EL (cell line): ENCODE measurements around the gene GIGYF2.
A peak's percentile ranks its signal among the peaks of the same experiment; 100 is the strongest.
"Not testable (repeated sequence)": the region's sequence is repeated elsewhere in the genome, so short reads cannot be mapped to it uniquely, and the experiment has no call there.

Experiments used
- DNase-seq: peaks from one replicate; pipeline ENCODE4 v3.0.0-alpha.2; 2016

Gene GIGYF2

DNA sequence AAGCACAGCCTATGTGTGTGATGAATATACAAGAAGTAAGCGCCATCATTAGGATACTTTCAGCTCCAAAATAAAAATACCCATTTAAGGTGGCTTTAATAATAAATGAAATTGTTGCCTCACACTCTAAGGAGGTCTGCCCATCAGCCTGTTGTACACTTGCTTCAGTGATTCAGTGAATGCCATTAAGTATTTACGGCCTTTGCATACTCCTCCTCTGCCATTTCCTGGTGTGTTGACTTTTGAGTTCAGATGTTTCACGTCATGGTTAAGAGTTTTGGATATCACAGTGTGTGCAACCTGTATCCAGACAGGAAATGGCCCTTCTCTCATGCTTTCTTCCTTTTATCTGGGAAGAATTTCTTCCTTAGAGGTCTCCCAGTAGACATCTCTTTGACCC, 134.4 kb downstream of the GIGYF2 start:
- no peak for DNase-seq

DNA sequence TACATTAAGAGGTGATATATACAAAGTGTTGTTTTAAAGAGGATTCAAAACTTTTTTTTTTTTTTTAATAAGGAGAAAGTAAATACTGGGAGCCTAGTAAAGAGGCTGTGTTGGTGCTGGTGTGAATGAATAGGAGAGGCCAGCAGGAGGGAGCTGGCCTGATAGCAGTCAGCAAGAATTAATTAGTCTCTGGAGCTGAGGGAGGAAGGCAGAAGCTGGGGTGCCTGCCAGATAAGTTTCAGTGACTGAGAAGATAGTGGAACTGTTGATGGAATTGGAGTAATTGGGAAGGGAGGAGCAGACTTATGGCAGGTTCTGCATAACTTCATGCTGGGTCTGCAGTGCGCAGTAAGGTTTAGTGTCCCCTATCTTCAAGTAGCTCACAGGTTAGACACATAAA, 136.7 kb downstream of the GIGYF2 start:
- DNase-seq, result no peak

DNA sequence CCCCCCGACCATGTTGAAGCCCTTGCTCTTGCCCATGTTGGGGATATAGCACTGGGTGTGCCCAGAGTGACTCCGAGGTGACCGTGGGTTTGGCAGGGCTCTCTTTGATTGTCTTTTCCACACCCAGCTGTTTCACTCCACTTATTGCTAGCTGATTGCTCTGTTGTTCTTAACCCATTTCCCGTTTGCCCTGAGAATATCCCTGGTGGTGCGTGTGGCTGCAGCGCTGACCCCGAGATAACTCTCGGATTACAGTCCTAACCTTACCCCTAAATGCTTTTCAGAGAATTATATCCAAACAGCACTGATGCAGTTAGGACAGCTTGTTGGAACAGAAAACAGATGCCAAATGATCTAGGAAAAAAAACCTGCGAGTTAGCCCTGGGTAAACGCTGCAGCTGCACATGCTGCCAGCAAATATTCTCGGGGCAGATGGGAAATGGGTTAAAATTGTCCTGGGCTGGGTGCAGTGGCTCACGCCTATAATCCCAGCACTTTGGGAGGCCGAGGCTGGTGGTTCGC, 138.6 kb downstream of the GIGYF2 start:
- no peak for DNase-seq

DNA sequence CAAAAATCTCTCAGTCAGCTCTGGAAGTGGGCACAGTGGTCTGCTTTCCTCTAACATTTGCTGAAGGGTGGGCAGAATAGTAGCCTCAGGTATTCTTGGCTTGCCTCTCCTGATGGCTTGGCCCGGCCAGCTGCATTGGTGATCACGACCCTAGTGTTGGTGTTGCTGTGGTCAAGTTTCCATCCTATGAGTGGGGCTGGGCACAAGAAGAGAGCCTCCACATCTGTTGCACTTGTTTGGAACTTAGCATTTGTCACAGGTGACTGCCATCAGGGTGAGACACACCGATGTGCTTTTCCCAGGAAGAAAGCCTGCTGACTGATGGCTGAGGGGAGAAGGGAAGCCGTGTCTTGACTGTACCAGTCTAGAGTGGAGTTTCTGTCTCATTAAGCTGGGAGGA, 139.8 kb downstream of the GIGYF2 start:
- no peak for DNase-seq

DNA sequence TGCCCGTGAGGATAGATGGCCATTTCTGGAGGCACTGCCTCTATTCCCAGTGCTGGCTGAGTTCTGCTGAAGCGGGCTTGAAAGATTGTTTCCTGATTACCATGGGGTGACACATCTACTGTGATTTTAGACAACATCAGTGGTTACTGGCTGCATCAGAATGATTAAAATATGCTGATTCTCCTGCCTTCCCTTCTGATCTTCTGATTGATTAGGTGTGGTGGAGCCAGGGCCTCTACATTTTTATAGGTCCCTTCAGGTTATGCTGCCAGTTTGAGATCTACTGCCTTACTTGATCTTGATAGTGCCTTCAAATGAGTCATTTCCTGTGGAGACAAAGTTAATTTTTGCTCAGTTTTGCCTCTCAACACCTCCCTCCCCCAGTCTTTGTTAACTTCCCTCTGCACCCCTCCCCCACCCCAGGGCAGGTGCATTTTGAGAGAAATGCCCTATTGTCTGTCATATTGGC, 141.3 kb downstream of the GIGYF2 start:
- DNase-seq, result peak; percentile 43

DNA sequence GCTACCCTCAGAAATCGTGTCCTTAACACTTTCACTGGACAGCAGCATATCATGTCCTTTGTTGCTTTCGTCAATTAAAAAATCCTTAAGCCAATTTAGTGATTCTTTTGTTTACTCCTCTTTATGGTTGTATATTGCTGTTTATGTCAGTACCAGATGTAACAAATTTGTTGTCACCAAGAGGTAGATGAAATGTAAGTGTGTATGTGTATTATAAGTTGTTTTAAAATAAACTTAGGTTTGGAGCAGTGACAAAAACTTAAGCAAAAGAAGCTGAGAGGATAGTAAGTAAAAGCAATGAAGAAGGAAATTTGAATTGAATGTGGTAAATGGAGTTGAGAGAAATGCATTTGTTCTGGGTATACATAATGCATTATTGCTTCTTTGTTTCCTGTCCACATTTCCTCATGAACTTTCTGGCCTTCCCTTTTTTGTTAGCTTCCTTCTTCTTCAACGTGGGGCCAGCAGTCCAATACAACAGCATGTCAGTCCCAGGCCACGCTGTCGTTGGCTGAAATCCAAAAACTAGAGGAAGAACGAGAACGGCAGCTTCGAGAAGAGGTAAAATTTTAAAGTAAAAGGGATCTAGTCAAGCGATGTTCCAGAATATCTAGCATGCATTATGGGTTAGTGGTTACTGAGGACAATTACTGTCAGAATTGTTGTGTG, 142.4 kb downstream of the GIGYF2 start:
- DNase-seq, result no peak

DNA sequence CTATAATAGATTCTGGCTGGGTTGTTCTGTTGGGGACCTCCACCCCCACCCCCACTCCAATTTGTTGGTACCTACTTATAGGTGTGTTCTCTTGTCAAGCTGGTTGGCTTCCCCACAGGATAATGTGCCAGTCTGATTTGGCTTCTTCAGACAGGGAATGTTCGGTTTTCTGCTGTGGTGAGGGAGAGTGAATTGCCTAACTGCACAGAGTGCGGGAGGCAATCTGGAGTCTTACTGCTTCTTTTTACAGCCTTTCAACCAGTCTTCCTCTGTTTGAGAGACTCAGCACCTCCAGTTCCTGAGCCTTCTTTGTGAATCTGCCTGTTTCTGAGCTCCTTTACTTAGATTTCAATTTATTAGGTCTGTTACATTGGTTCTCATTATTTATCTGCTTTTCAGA, 145.6 kb downstream of the GIGYF2 start:
- DNase-seq, result no peak

DNA sequence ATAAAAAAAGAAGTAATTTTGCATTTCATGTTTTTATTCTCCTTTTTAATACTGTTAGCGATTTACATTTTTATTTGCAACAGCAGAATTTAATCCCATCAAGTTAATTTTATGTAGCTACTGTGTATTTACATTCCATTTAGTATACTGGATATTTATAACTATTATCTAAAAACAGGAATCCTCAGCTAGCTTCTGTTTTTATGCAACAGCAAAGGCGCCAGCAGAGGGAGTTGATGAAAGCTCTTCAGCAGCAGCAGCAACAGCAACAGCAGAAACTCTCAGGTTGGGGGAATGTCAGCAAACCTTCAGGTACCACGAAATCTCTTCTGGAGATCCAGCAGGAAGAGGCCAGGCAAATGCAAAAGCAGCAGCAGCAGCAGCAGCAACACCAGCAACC, 146.7 kb downstream of the GIGYF2 start:
- DNase-seq, result no peak

DNA sequence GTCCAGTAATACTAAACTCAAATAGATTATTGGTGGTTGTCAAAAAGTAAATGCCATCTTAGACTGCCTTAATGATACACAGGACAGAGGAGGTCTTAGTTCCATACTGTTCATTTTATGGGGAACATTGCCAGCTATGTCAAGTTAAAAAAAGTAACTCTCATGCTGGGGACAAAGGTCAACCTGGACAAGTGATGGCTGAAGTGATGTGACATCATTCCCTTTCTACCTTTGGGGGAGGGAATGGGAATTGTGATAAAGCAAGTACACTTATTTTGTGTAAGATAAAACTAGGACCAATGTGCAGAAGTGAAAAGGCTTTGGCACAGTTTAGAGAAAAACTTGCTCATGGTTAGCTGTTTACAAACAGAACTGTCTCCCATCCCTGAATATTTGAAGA, 148.9 kb downstream of the GIGYF2 start:
- no peak for DNase-seq

DNA sequence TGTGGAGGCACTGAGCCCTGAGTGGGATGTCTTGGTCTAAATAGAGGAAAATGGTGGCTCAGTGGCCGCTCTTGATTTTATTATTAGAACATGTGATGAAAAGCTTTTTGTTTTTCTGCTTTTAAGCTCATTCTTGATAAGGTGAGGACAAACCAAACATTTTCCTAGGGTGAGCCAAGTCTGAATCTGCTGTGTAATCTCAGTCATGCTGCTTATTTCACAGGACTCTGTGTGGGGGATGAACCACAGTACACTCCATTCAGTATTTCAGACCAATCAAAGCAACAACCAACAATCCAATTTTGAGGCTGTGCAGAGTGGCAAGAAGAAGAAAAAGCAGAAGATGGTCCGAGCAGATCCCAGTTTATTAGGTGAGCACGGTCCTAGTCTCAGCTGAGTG, 152.9 kb downstream of the GIGYF2 start:
- DNase-seq, result no peak

DNA sequence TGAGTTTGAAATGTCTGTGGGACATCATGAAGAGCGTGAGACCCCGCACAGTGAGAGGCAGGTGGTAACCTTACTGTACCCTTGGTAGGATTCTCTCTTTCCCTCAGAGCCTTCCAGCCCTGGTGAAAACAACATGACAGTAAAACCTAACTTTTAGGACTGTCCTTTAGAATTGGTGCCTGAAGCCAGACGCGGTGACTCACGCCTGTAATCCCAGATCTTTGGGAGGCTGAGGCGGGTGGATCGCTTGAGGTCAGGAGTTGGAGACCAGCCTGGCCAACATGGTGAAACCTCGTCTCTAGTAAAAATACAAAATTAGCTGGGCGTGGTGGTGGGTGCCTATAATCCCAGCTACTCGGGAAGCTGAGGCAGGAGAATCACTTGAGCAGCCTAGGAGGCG, 154.9 kb downstream of the GIGYF2 start:
- DNase-seq, result not testable (repeated sequence)

DNA sequence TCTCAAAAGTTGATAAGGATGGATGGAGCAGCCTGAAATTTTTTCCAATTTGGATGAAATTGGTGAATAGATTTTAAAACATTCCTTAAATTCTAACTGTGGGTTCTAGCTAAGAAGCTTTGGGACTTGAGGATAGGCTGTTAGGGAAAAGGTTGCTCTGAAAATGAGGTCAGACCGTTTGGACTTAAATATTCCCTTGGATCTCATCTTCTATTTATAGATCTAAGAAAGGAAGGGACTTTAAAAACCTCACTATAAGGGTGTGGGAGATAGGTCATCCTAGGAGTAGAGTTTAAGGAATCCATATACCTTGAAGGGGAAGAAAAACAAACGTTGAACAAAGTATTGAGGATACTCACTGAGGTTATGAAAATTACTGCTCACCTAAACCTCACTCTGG, 155.5 kb downstream of the GIGYF2 start:
- no peak for DNase-seq

DNA sequence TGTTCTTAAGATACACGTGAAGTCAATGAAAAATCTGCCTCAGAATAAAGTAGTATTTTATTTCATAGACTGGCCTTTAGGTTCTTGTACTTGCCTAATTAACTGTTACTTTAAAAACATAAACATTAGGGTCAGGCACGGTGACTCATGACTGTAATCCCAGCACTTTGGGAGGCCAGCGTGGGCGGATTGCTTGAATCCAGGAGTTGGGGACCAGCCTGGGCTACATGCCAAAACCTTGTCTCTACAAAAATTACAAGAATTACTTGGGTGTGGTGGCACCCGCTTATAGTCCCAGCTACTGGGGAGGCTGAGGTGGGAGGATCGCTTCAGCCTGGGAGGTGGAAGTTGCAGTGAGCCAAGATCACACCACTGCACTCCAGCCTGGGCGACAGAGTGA, 157.0 kb downstream of the GIGYF2 start:
- peak; percentile 94 for DNase-seq

DNA sequence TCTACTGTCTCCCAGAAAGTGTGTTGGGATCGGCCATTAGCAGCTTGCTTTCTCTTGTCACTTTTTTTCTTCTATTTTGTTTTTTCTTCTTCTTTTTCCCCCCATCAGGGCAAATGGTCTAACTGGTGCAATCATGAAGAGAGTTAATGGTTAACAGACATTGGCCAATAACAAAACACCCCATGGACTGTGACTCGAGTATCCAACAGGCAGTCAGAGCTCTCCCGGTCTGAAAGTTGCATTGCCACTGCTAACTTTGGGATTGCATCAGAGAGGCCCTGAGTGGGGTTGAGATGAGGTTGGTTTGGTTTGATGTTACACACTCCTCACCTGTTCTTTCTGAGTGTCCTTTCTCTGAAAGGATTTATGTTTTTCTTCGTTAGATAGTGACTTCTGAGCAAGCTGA, 160.0 kb downstream of the GIGYF2 start:
- DNase-seq, result no peak

DNA sequence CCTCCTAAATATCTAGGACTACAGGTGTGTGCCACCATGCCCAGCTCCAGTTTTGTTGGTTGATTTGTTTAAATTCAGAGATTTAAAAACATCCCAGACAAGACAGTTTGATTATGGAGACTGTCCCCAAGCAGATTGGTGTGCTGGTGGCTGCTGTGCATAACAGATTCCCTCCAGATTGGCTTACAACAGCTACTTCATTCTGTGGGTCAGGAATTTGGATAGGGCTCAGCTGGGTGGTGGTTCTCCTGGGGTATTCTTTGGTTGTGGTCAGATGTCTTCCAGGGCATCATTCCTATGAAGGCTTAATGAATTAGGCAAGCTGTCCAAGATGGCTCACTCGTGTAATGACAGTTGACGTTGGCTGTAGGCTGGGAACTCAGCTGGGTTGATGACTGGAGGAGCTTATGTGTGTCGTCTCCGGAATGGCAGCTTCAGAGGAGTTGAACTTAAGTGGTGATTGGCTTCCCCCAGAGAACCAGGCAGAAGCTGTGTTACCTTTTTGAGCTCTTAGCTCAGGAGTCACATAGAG, 162.3 kb downstream of the GIGYF2 start:
- no peak for DNase-seq

DNA sequence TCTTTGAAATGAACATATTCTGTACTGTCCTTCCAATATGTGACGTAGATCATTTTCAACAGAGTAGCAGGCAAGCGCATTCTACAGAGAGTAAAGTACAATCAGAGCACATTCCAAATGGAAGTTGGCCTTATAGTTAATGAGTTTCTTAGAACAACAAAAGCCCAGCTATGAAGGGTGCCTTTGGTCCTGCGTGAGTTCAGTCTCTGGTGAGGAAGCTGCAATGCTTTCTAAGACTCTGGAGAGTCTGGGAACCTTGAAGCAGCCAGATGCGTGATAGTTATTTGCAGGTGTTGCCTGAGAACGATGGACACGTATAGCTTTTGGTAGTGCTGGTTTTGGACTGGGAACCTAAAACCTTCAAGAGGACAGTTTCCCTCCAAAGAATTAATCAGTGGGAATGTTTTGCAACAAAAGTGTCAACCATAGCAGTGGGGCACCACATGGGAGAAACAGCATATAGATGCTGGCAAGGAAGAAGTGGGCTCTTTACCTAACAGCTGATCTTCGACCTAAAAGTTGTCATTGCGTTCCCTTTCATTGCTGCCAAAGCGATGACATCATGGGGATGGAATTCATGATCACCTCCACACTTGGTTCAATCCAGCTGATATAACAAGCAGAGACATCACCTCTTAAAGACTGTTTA, 163.6 kb downstream of the GIGYF2 start:
- no peak for DNase-seq

DNA sequence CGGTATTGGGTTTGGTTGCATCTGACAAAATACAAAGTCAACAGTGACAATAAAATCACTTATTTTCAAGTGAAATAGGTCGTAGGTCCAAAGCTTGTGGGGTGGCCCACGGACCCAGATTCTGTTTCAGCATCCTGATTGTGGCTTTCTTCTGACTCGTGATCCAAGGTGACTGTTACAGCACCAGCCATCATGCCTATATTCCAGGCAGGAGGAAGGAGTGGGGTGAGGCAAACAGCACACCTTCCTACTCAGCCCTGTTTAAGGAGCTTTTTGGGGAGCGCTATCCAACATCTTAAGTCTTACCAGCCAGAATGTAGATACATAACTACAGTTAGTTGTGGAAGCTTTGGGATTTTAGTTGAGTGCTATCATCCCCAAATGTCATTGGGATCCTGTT, 164.2 kb downstream of the GIGYF2 start:
- no peak for DNase-seq

DNA sequence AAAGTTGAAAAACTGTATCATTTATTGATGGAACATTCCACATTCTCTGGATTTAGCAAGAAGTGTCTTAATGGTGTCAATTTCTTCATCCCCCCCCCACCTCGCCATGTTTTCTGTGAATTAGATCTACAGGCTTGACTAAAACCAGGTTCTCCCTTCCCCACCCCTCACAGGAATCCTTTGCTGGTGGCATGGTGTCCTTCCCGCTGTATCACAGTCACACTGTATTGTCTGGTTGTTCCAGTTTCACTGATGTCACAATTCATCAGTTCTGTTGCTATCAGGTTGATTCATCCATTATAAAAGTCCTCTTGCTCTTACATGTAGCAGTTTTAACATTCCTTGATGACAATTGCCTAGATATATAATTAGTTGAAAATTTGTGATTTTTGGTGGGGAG, 166.9 kb downstream of the GIGYF2 start:
- DNase-seq, result no peak

DNA sequence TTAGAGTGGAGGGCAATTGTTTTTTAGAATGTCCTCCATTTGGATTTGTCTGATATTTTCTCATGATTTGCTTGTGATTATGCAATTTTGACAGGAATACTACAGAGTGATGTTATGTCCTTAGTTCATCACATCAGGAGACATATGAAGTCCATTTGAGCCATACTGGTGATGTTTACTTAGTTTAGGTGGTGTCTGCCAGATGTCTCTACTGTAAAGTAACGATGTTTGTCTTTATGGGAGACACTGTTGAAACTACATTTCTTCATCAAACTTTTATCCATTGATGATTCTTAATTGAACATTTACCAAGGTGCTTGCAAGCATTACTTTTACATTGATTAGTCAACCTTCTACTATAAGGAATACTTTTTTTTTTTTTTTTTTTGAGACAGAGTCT, 168.0 kb downstream of the GIGYF2 start:
- no peak for DNase-seq

DNA sequence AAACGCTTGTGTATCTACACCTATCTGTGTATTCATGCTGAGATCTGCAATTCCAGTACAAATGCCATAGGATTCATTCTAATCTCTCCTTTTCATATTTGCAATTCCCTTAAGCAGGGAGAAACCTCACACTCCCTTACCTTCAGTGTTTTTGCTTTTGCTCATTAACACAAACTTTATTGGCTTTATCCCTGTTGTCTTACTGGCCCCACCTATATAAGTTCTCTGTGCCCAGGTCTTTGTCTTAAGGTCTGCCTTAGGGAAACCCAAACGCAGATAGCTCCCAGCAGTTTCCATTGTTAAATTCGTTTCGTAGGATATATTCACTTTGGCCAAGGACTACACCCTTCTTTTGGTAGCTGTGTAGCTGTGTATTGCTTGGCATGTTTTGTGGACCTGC, 169.0 kb downstream of the GIGYF2 start:
- no peak for DNase-seq

DNA sequence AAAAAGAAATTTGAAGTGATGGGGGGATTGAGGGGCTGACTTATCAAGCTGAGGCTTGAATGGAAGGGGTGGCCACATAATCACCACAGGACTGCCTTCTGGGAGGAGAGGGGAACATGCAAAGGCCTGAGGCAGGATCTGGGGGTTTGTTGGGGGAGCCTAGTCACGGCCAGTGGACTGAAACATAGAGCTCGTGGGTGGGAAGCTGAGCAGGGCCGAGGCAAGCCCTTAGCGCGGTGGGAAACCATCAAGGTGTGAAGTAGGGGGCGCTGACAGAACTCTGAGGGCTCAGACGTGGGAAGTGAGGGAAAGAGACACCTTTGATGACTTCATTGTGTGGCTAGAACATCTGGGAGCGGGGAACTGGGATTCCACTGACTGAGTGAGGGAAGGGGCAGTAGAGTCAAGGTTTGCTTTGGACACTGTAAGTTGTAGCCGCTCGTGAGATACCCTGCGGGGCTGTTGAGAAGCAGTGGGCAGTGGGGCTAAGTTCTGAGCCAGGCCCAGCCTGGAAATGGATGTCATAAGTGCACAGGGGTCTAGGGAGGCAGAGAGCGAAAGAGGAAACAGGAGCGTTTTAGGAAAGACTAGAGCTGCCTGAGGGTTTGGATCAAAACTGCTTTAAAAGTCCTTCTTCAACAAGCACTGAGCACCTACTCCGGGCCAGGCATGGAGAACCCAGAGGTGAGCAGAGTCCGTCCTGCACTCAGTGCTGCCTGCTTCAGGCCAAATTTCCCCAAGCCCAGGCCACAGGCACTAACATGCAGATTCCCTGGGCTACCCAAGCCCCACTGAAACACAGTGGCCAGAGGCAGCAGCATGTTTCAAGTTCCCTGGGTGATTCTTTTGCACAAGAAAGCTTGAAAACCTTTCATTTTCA, 172.2 kb downstream of the GIGYF2 start:
- no peak for DNase-seq

DNA sequence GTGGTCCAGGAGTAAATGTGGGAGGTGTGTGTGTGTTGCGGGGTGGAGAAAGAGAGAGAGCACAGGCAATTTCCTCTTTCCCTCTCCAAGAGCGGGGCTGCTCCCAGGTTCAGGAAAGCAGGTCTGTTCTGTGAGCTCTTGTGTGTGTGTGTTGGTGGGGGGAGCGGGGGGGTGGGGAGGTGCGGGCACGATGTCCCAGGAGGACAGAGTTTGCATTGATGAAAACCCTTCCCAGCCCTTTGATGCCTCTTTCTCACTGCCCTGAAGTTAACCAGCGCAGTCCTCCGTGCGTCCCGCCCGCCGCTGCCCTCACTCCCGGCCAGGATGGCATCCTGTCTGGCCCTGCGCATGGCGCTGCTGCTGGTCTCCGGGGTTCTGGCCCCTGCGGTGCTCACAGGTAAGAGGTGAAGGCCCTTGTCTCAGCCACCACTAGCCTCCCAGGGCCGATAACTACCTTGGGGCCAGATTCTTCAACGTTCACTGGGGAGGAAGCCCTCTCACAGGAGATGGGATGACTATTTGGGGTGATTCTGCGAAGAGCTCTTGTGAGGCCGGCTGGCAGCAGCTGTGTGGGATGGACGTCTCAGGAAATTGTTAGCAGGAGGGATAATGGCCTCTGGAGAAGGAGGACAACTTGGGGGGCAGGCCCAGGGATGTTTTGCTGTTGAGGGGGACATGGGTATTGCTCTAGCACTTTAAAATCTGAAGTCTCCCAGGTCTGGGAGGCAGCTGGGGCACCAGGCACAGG, 173.1 kb downstream of the GIGYF2 start, which contains the start of gene SNORC:
Gene SNORC, plus strand, starts transcription at position 247 of the 748 bp plus-strand sequence. Its CDS starts 78 bp downstream, at position 325.
- DNase-seq, result no peak
